NCI-H446 treated with DMSO at 0.1 percent for 48 hours (cell line): ENCODE measurements around the gene RHEBL1.

Experiments used
- DNase-seq: peaks from one replicate; lab custom pipeline; 2025; lab: John Stamatoyannopoulos, UW

RHEBL1 gene

DNA sequence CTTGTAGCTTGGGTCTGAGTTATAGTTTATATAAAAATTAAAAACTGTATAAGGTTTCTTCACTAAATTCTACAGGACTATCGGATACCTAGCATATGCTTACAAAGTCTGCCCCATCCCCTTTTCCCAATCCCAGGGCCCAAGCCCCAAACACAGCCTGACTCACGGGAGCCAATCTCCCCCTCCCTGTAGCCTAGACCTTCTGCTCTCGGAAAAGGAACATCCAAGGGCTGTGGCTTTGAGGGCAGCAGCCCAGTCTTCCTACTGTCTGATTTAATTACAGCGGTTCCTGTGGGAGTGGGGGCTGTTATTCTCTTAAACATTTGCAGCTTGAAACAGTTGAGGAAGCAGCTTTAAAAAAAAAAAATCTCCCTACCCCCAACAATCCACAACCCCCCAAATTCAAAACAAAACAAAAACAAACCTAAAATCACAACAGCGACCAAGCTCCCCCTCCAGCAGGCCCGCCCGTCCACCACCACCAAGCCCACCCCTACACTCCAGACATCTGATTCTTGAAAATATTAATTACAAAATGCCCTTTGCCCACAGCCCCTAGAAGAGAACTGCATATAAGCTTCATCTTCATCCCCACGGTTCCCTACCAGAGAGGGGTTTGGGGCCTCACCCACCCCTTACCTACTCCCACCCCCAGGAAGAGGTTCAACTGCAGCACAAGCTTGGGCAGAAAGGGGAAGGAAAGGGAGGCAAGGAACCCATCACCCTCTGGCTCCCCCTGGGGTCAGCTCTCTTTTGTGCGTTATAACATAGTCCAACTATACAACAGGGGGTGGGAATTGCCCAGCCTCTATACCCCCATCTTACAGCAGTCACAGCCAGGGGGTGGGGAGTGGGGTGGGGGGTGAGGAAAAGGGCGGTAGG lies 50.1 kb downstream of the RHEBL1 start:
- no peak for DNase-seq

DNA sequence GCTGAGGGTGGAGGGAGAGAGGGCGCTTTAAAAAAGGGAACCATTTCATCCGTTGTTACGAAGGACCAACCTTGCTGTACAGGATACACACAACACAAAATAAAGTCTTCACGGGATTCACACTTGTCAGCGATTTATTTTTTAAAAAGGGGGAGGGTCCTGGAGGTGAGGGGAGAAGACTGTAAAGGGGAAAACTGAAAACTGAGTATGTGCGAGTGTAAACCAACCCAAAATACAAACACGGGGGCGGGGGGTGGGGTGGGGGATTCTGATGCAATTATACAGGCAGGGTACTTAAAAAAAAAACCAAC lies 50.7 kb downstream of the RHEBL1 start:
- no peak for DNase-seq

DNA sequence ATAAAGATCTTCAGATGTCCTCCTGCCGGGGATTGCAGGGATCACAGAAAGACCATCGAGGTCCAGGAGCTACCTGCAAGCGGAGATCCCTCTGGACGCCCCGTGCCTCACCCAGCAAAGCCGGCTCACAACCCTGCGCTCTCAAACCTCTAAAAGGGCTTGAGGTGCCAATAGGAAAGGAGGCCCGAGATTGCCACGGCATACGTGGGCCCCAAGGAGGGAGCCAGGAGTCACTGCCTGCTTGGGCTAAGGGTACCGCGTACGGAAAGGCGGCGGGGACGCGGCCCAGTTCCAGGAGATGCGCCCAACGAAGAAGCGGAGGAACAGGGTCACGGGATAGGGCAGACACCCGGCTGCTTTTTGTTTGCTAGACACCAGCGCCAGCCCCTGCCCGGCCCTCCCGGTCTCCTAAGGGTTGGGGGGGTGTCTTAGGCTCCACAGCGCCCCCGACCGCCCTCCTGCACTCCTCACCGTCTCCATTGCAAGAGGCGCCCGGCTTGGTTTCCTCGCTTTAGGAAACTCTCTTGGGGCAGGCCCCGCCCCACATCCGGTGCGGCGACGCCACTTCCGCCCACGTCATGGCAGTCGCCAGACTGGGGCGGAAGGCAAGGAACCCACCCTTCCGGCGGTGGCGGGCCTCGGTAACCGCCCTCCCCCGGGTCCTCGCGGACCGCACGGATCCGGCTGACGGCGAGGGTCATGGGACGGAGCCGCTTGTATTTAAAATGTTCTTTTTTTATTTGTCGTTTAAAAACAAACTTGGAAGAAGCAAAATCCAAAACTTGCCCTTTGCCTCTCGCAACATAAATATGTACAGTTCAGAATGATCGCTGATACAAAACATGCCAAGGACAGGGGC lies 51.3 kb downstream of the RHEBL1 start, which contains the start of gene PRKAG1:
TSS of gene PRKAG1 (minus strand) at position 516 of the 859 bp plus-strand sequence. CDS start at position 480, 36 bp downstream.
- peak; percentile 87 for DNase-seq

DNA sequence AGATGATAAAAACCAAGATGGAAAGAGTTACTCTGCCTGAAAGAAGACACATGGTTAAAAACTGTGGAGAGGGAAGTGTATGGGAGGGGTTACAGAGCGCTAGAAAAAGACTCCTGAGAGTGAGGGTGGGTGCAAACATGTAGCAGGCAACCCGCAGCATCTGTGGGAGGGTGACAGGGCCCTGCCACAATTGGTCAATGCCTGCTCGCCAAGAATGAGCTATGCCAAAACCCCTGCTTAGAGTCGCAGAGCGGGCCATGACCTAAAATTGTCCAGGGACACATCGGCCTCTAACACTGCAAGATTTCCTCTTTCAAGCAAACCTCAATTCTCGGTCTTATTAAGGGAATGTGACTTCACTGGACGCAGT lies 51.9 kb downstream of the RHEBL1 start:
- DNase-seq = no peak

DNA sequence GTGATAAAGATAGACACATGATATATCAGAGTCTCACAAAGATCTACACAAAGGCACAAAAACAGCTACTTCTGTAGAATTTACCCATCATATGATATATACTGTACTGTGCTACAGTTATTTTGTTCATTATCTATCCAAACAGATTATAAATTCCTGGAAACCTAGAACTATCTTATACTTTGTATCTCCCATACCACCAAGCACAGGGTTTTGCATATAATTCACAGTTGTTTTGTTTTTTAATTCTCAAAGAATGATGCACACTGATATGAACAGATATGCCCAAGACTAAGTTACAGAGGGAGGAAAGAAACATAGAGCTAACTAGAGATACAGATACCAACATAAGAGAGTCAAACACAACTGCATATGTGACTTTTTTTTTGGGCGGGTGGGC lies 54.6 kb downstream of the RHEBL1 start:
- DNase-seq = no peak
